H1 (cell line): ENCODE measurements around the gene QRSL1.

Experiments used
- ATF3 ChIP-seq: IDR thresholded peaks from 2 replicates; pipeline ENCODE4 v1.6.1; 2011; ENCODE audit warnings: low read depth, mild to moderate bottlenecking, low read length; ENCODE audit not compliant: insufficient read depth
- CHD1 ChIP-seq: IDR thresholded peaks from 2 replicates; pipeline ENCODE4 v1.6.1; 2012; ENCODE audit warnings: low read depth, low read length, improper control_type of control experiment
- CTCF ChIP-seq, 3 experiments: IDR thresholded peaks; 1 replicate in 2 of 3; 2 replicates in 1 of 3; pipeline versions ENCODE4 v1.5.1 to v1.6.1; 2011; ENCODE audit warnings: low read length in 3 of 3, mild to moderate bottlenecking in 3 of 3, inconsistent platforms in 2 of 3, low read depth in 1 of 3, moderate library complexity in 1 of 3; ENCODE audit not compliant: insufficient read depth in 1 of 3; ENCODE audit errors: control extremely low read depth in 1 of 3
- GABPA ChIP-seq: IDR thresholded peaks from 2 replicates; pipeline ENCODE4 v1.6.1; 2011; ENCODE audit warnings: mild to moderate bottlenecking, low read length, moderate library complexity, borderline replicate concordance; ENCODE audit not compliant: insufficient read depth
- JUN ChIP-seq: IDR thresholded peaks from 2 replicates; pipeline ENCODE4 v1.6.1; 2011; ENCODE audit warnings: low read depth, mild to moderate bottlenecking, improper control_type of control experiment, low read length
- KDM1A ChIP-seq: fragments of 200-600, 300-600 bp; sonication (generic); IDR thresholded peaks from 2 replicates; pipeline ENCODE4 v1.7.1; 2016; ENCODE audit warnings: mild to moderate bottlenecking, low read length, borderline replicate concordance
- NANOG ChIP-seq: IDR thresholded peaks from 2 replicates; pipeline ENCODE4 v1.6.1; 2011; ENCODE audit warnings: low read length, low read depth, mild to moderate bottlenecking, inconsistent platforms; ENCODE audit not compliant: insufficient read depth, poor library complexity, severe bottlenecking
- NRF1 ChIP-seq: IDR thresholded peaks from 2 replicates; pipeline ENCODE4 v1.6.1; 2011; ENCODE audit warnings: mild to moderate bottlenecking, low read depth, low read length, improper control_type of control experiment
- POLR2AphosphoS5 ChIP-seq: IDR thresholded peaks from 2 replicates; pipeline ENCODE4 v1.6.1; 2011; ENCODE audit warnings: low read depth, low read length
- RXRA ChIP-seq: IDR thresholded peaks from 2 replicates; pipeline ENCODE4 v1.6.1; 2011; ENCODE audit warnings: low read depth, mild to moderate bottlenecking, low read length, moderate library complexity; ENCODE audit not compliant: insufficient read depth
- SRF ChIP-seq: IDR thresholded peaks from 2 replicates; pipeline ENCODE4 v1.6.1; 2011; ENCODE audit warnings: mild to moderate bottlenecking, low read depth, low read length, moderate library complexity
- TAF7 ChIP-seq: optimal IDR thresholded peaks from 2 replicates; pipeline ENCODE3; 2011; ENCODE audit warnings: low read depth, mild to moderate bottlenecking, inconsistent platforms, low read length, moderate library complexity, borderline replicate concordance

- TF ChIP-seq GABPA: no peak
- no peak for TF ChIP-seq JUN
- TF ChIP-seq POLR2AphosphoS5: no peak
- TF ChIP-seq SRF: no peak
- TF ChIP-seq NANOG: no peak
- TF ChIP-seq CTCF (IDR thresholded peaks at IDR 0.05; ENCODE audit: control extremely low read depth in 1 of 3, insufficient read depth in 1 of 3, low read depth in 1 of 3, low read length in 3 of 3): no peak
- no peak for TF ChIP-seq CHD1
- TF ChIP-seq ATF3: no peak
- no peak for TF ChIP-seq NRF1
- TF ChIP-seq TAF7: no peak
- TF ChIP-seq KDM1A: no peak
- TF ChIP-seq RXRA: no peak
These were observed 11.1 kb upstream of the QRSL1 start for GRCh38 chr6:106618324-106618723.
